GM06990 (cell line): ENCODE measurements around the gene PLCL1.
A peak's percentile ranks its signal among the peaks of the same experiment; 100 is the strongest.

ENCODE experiments used
- DNase-seq: peaks from one replicate; pipeline ENCODE4 v3.0.0-alpha.2; 2011; ENCODE audit not compliant: insufficient read length; ENCODE audit errors: extremely low read depth
- H3K27me3 ChIP-seq: replicated peaks from 2 replicates; pipeline ENCODE4 v1.6.0; 2011; ENCODE audit warnings: low read length; ENCODE audit not compliant: control insufficient read depth, insufficient read depth
- H3K36me3 ChIP-seq: 2 replicates; pipeline ENCODE4 v1.5.1; 2011; ENCODE audit warnings: low read length; ENCODE audit not compliant: control insufficient read depth, insufficient read depth
- H3K4me3 ChIP-seq: replicated peaks from 2 replicates; pipeline ENCODE4 v1.5.1; 2011; ENCODE audit warnings: low read depth, mild to moderate bottlenecking, control low read depth, low read length
- CTCF ChIP-seq: IDR thresholded peaks from 2 replicates; pipeline ENCODE4 v1.5.1; 2011; ENCODE audit warnings: low read length, control low read depth, mild to moderate bottlenecking, inconsistent platforms; ENCODE audit not compliant: insufficient read depth, poor library complexity, severe bottlenecking

PLCL1 gene

GRCh38 chr2:197779261-197779660 is 25.1 kb upstream of the PLCL1 start:
- H3K27me3 ChIP-seq: no peaks in the 10 kb centered on the region
- H3K36me3 ChIP-seq: no peaks in the 10 kb centered on the region
- TF ChIP-seq CTCF: no peak

GRCh38 chr2:197782126-197782525 is 22.3 kb upstream of the PLCL1 start:
- H3K4me3 ChIP-seq: no peak overlapping the region
- no peak for TF ChIP-seq CTCF
- H3K36me3 ChIP-seq: no peaks in the 10 kb centered on the region
- DNase-seq: no peak
- no peaks in the 10 kb centered on the region for H3K27me3 ChIP-seq

More at GRCh38 chr2:197779261-197779660, 25.1 kb upstream of the PLCL1 start:
- DNase-seq: no peak
- H3K4me3 ChIP-seq: no peak overlapping the region

- H3K27me3 ChIP-seq: no peaks in the 10 kb centered on the region
- no peak for TF ChIP-seq CTCF
- peak within 1 kb of the TSS; percentile 54 for H3K4me3 ChIP-seq
- peak; percentile 9 for DNase-seq
- no peaks in the 10 kb centered on the region for H3K36me3 ChIP-seq
Measured at GRCh38 chr2:197784956-197785941, 19.1 kb upstream of the PLCL1 start, which contains the start of gene BOLL. BOLL (minus strand) TSS chr2:197785319; CDS start chr2:197781850, 3,469 bp downstream.

- Histone ChIP-seq H3K4me3 (peak overlapping the region; percentile 54), H3K27me3 (no peaks in the 10 kb centered on the region), H3K36me3 (no peaks in the 10 kb centered on the region)
- peak; percentile 65 for DNase-seq
- TF ChIP-seq CTCF: peak; percentile 66
Measured at GRCh38 chr2:197786010-197786877, 18.1 kb upstream of the PLCL1 start.

- H3K36me3 ChIP-seq: no peaks in the 10 kb centered on the region
- DNase-seq: no peak
- TF ChIP-seq CTCF: no peak
- H3K4me3 ChIP-seq: no peak overlapping the region
- no peaks in the 10 kb centered on the region for H3K27me3 ChIP-seq
Measured at GRCh38 chr2:197793456-197793855, 10.9 kb upstream of the PLCL1 start.
